ENCODE results near the gene TRANK1.

DNA sequence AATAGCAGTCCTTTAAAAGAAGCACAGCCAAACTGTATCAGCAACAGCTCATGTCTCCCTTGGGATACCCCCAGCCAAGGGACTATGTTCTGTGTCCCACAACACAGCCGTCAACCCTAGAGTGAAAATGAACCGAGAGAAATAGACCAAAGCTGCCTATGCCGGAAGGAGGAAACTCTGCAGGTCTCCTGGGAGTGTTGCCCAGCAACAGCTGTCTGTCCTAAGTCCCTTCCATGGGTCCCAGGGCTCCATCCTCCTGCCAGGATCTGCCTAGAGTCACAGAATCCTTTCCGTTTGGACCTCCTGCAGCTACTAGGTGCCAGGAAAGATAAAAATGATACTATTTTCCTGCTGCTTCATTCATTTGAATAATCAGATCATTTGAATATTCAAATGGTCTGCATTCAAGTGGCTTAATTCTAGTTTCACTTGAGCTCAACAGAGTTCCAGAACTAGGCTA lies 53.1 kb downstream of the TRANK1 start:
- TF ChIP-seq PATZ1 (CRISPR knock-in tag; IDR thresholded peaks at IDR 0.05; ENCODE audit: borderline replicate concordance) (no peak), ZFP30 (CRISPR knock-in tag; IDR thresholded peaks at IDR 0.05) (no peak), ZC3H10 (CRISPR knock-in tag; IDR thresholded peaks at IDR 0.05) (no peak), ZNF70 (CRISPR knock-in tag; IDR thresholded peaks at IDR 0.05) (no peak), OSR1 (CRISPR knock-in tag; IDR thresholded peaks at IDR 0.05) (no peak), ZNF8 (CRISPR knock-in tag; IDR thresholded peaks at IDR 0.05) (no peak)

Measured in SK-N-SH treated with all-trans-retinoic acid at 6 μM for 48 hours (cell line).